Lower leg skin (tissue), 3 donors: ENCODE measurements around the gene CTSA.

Source experiments
- CTCF ChIP-seq, 3 donors: fragments of 450-650 bp; IDR thresholded peaks; one replicate each; pipeline ENCODE4 v1.5.1; 2016; ENCODE audit warnings: antibody characterized with exemption in 3 of 3, mild to moderate bottlenecking in 3 of 3, moderate library complexity in 2 of 3
- POLR2A ChIP-seq, 2 donors: fragments of 450-650 bp; IDR thresholded peaks; one replicate each; pipeline ENCODE4 v1.6.1; 2016 to 2017; ENCODE audit warnings: antibody characterized with exemption in 2 of 2, mild to moderate bottlenecking in 1 of 2, moderate library complexity in 1 of 2

- TF ChIP-seq CTCF (IDR thresholded peaks at IDR 0.05) (no peak), POLR2A (IDR thresholded peaks at IDR 0.05) (no peak)
Measured at GRCh38 chr20:45894797-45895196, 3.7 kb downstream of the CTSA start.
